WTC11 (cell line): ENCODE data around the gene TRAFD1. TPM values are rescaled to one million over a fixed set of nuclear protein-coding genes. Genes with fewer than 3 reads are reported as not detected.

Experiments
- ATAC-seq: fragments of 200-7000 bp; cut with Tn5 transposase; 2 replicates; pipeline ENCODE4 v1.10.0; 2021; ENCODE audit warnings: mild to moderate bottlenecking, moderate library complexity
- CTCF ChIA-PET: fragments of 300-600 bp; sonication (Branson Sonifier 250); formaldehyde crosslinking; loops from one replicate; lab custom pipeline; 2021; ENCODE audit warnings: antibody characterized with exemption; lab: Charles Lee
- POLR2A ChIA-PET: fragments of 350-600 bp; sonication (Branson Sonifier 250); formaldehyde crosslinking; loops from one replicate; lab custom pipeline; 2021; ENCODE audit warnings: antibody characterized with exemption; lab: Charles Lee
- DNase-seq: peaks from one replicate; pipeline ENCODE4 v3.0.0; 2021; ENCODE audit warnings: low spot score
- H3K27ac Mint-ChIP-seq: 2 replicates; pipeline ENCODE4 v1.8.0; 2021; ENCODE audit warnings: mixed read lengths
- H3K27me3 Mint-ChIP-seq: 2 replicates; pipeline ENCODE4 v1.8.0; 2021; ENCODE audit warnings: low read depth, mild to moderate bottlenecking, moderate library complexity, mixed read lengths
- H3K36me3 Mint-ChIP-seq: 2 replicates; pipeline ENCODE4 v1.8.0; 2021; ENCODE audit warnings: mixed read lengths
- H3K4me1 Mint-ChIP-seq: 2 replicates; pipeline ENCODE4 v1.8.0; 2022; ENCODE audit warnings: mixed read lengths
- H3K4me3 Mint-ChIP-seq: 2 replicates; pipeline ENCODE4 v1.8.0; 2021; ENCODE audit warnings: mild to moderate bottlenecking, moderate library complexity, mixed read lengths
- H3K9me3 Mint-ChIP-seq: 2 replicates; pipeline ENCODE4 v1.8.0; 2021; ENCODE audit warnings: mixed read lengths
- ATF6 ChIP-seq: sonication (generic); formaldehyde crosslinking; IDR thresholded peaks from 2 replicates; pipeline ENCODE4 v1.8.1; 2023; ENCODE audit warnings: mild to moderate bottlenecking, missing genetic modification reagents
- CBFB ChIP-seq: sonication (generic); formaldehyde crosslinking; IDR thresholded peaks from 2 replicates; pipeline ENCODE4 v1.8.1; 2022; ENCODE audit warnings: mild to moderate bottlenecking, low read depth, missing genetic modification reagents
- FOXJ3 ChIP-seq: sonication (generic); formaldehyde crosslinking; IDR thresholded peaks from 2 replicates; pipeline ENCODE4 v1.9.0; 2021; ENCODE audit warnings: missing genetic modification reagents, mild to moderate bottlenecking, borderline replicate concordance
- FOXK1 ChIP-seq: sonication (generic); formaldehyde crosslinking; IDR thresholded peaks from 2 replicates; pipeline ENCODE4 v1.8.0; 2022; ENCODE audit warnings: mild to moderate bottlenecking, moderate library complexity, missing genetic modification reagents
- GTF2I ChIP-seq: fragments of 250-450 bp; sonication (Bioruptor Pico); conservative IDR thresholded peaks from 2 replicates; pipeline ENCODE4 v1.4.0; 2021; ENCODE audit warnings: mild to moderate bottlenecking
- IRF1 ChIP-seq: sonication (generic); formaldehyde crosslinking; IDR thresholded peaks from 2 replicates; pipeline ENCODE4 v1.8.0; 2023; ENCODE audit warnings: missing genetic modification reagents
- JUN ChIP-seq: sonication (generic); formaldehyde crosslinking; IDR thresholded peaks from 2 replicates; pipeline ENCODE4 v1.8.0; 2023; ENCODE audit warnings: mild to moderate bottlenecking, missing genetic modification reagents
- MXD4 ChIP-seq: fragments of 250-450 bp; sonication (Bioruptor Pico); IDR thresholded peaks from 2 replicates; pipeline ENCODE4 v1.8.0; 2021; ENCODE audit warnings: mild to moderate bottlenecking, moderate library complexity, borderline replicate concordance
- MYBL2 ChIP-seq: sonication (generic); formaldehyde crosslinking; IDR thresholded peaks from 2 replicates; pipeline ENCODE4 v1.8.1; 2023; ENCODE audit warnings: mild to moderate bottlenecking, moderate library complexity, missing genetic modification reagents
- NFATC4 ChIP-seq: fragments of 250-450 bp; sonication (Bioruptor Pico); IDR thresholded peaks from 2 replicates; pipeline ENCODE4 v1.9.0; 2021; ENCODE audit warnings: mild to moderate bottlenecking
- NR3C1 ChIP-seq: sonication (generic); formaldehyde crosslinking; conservative IDR thresholded peaks from 2 replicates; pipeline ENCODE4 v1.8.1; 2023; ENCODE audit warnings: low read depth, mild to moderate bottlenecking, missing genetic modification reagents
- PREB ChIP-seq: sonication (generic); formaldehyde crosslinking; IDR thresholded peaks from 2 replicates; pipeline ENCODE4 v1.8.1; 2022; ENCODE audit warnings: mild to moderate bottlenecking, missing genetic modification reagents, moderate library complexity, borderline replicate concordance
- RELA ChIP-seq: sonication (generic); formaldehyde crosslinking; IDR thresholded peaks from 2 replicates; pipeline ENCODE4 v1.8.1; 2022; ENCODE audit warnings: missing genetic modification reagents, mild to moderate bottlenecking, borderline replicate concordance
- RORB ChIP-seq: fragments of 250-450 bp; sonication (Bioruptor Pico); IDR thresholded peaks from 2 replicates; pipeline ENCODE4 v1.9.0; 2021; ENCODE audit warnings: mild to moderate bottlenecking
- SP1 ChIP-seq: sonication (generic); formaldehyde crosslinking; conservative IDR thresholded peaks from 2 replicates; pipeline ENCODE4 v1.8.1; 2022; ENCODE audit warnings: missing genetic modification reagents
- TP53 ChIP-seq: sonication (generic); formaldehyde crosslinking; IDR thresholded peaks from 2 replicates; pipeline ENCODE4 v1.8.1; 2023; ENCODE audit warnings: mild to moderate bottlenecking, missing genetic modification reagents
- ZNF121 ChIP-seq: sonication (generic); formaldehyde crosslinking; IDR thresholded peaks from 2 replicates; pipeline ENCODE4 v1.8.0; 2023; ENCODE audit warnings: missing genetic modification reagents
- ZNF219 ChIP-seq: sonication (generic); formaldehyde crosslinking; IDR thresholded peaks from 2 replicates; pipeline ENCODE4 v1.8.0; 2023; ENCODE audit warnings: missing genetic modification reagents, mild to moderate bottlenecking, borderline replicate concordance
- ZNF416 ChIP-seq: fragments of 250-450 bp; sonication (Bioruptor Pico); IDR thresholded peaks from 2 replicates; pipeline ENCODE4 v1.9.0; 2021; ENCODE audit warnings: mild to moderate bottlenecking, inconsistent platforms
- total RNA-seq: library from RNA; stranded (reverse); gene quantifications from 3 replicates; pipeline ENCODE4 v1.2.3, GENCODE V29; 2021
- TF ChIP-seq, protein P1 (sequence below): fragments of 250-450 bp; sonication (Bioruptor Pico); IDR thresholded peaks from 2 replicates; pipeline ENCODE4 v1.8.0; 2021; ENCODE audit warnings: mild to moderate bottlenecking
- TF ChIP-seq, protein P2 (sequence below): sonication (generic); formaldehyde crosslinking; conservative IDR thresholded peaks from 2 replicates; pipeline ENCODE4 v1.8.1; 2022; ENCODE audit warnings: mild to moderate bottlenecking, missing genetic modification reagents
- TF ChIP-seq, protein P3 (sequence below): sonication (generic); formaldehyde crosslinking; IDR thresholded peaks from 2 replicates; pipeline ENCODE4 v1.8.0; 2022; ENCODE audit warnings: missing genetic modification reagents

TRAFD1 gene
- total RNA-seq, 1 experiment from 2014 or later, result 25.1 TPM

DNA sequence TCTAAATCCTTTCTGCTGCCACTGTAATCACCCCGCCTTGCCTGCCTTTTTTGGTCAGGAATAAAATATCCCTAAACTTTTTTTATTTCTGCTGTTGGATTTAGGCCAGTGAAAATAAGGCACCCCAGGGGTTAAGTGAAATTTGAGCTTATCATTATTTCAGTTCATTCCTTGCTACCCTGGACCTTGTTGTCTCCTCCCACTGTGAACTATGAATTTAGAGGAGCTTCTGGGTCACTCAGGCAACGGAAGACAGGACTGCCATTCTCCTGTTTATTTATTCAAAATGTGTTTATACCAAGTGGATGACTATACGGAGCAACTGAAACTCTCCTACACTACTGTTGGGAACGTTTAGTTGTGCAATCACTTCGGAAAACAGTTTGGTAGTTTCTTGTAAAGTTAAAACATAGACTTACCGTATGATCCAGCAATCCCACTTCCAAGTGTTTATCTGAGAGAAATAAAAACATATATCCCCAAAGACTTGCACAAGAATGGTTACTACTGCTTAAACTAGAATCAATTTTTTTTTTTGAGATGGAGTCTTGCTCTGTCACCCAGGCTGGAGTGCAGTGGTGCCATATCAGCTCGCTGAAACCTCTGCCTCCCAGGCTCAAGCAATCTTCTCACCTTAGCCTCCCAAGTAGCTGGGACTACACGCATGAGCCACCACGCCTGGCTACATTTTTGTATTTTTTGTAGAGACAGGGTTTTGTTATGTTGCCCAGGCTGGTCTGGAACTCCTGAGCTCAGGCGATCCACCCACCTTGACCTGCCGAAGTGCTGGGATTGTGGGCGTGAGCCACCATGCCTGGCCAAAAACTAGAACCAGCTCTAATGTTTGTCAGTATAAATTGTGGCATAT is 2.3 kb upstream of the TRAFD1 start:
- Mint-ChIP-seq H3K27ac (peak overlapping the region; percentile 32), H3K4me3 (no peak overlapping the region), H3K9me3 (no peaks in the 10 kb centered on the region), H3K36me3 (no peaks in the 10 kb centered on the region), H3K27me3 (peaks cover 2% of the 10 kb centered on the region; the same call in 1 of the 2 replicates), H3K4me1 (peaks cover 27% of the 10 kb centered on the region)
- ChIA-PET CTCF (no interaction called here), POLR2A (no interaction called here)
- no peak for DNase-seq
- TF ChIP-seq ZNF121 (no peak), SP1 (CRISPR knock-in tag) (no peak), TP53 (CRISPR knock-in tag) (no peak)
- no peak for ATAC-seq

DNA sequence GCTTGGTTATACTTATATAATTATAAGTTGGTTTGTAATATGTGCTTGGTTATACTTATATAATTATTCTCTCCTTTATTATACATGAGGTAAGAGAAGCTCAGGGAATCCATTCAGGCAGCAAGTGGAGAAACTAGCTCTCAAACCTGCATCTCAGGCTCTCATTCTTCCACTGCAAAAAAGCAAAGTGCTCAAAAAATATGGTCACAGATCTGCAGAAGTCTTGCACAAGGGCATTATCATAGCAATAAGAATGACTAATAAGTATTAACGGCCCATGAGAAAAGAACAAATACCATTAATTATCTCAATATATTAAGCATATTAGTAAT is 476 bp upstream of the TRAFD1 start:
- ChIA-PET CTCF (interaction anchor here (0.7 to 2.3 kb wide), 4 partner anchors 8 to 262 kb away, joined by 4 to 13 read pairs (median 7); no protein-coding TSS in a partner anchor), POLR2A (interaction anchor here (0.6 to 1.9 kb wide), 6 partner anchors 9 to 265 kb away, joined by 3 to 24 read pairs (median 6); partner anchors contain the start of gene NAA25)
- DNase-seq (no peak), ATAC-seq (no peak)
- H3K4me1 Mint-ChIP-seq, result peaks cover 27% of the 10 kb centered on the region
- H3K9me3 Mint-ChIP-seq, result no peaks in the 10 kb centered on the region
- H3K27me3 Mint-ChIP-seq, result peaks cover 2% of the 10 kb centered on the region; the same call in 1 of the 2 replicates
- TF ChIP-seq JUN (CRISPR knock-in tag) (no peak), MYBL2 (CRISPR knock-in tag) (no peak), FOXK1 (CRISPR knock-in tag) (no peak), FOXJ3 (CRISPR knock-in tag) (no peak), RORB (CRISPR knock-in tag) (no peak), PREB (CRISPR knock-in tag) (no peak)
- TF ChIP-seq, protein P1, sequence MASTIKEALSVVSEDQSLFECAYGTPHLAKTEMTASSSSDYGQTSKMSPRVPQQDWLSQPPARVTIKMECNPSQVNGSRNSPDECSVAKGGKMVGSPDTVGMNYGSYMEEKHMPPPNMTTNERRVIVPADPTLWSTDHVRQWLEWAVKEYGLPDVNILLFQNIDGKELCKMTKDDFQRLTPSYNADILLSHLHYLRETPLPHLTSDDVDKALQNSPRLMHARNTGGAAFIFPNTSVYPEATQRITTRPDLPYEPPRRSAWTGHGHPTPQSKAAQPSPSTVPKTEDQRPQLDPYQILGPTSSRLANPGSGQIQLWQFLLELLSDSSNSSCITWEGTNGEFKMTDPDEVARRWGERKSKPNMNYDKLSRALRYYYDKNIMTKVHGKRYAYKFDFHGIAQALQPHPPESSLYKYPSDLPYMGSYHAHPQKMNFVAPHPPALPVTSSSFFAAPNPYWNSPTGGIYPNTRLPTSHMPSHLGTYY (CRISPR knock-in tag), result no peak
- H3K36me3 Mint-ChIP-seq, result no peaks in the 10 kb centered on the region
- H3K4me3 Mint-ChIP-seq, result peak overlapping the region; percentile 78
- no peak overlapping the region for H3K27ac Mint-ChIP-seq

DNA sequence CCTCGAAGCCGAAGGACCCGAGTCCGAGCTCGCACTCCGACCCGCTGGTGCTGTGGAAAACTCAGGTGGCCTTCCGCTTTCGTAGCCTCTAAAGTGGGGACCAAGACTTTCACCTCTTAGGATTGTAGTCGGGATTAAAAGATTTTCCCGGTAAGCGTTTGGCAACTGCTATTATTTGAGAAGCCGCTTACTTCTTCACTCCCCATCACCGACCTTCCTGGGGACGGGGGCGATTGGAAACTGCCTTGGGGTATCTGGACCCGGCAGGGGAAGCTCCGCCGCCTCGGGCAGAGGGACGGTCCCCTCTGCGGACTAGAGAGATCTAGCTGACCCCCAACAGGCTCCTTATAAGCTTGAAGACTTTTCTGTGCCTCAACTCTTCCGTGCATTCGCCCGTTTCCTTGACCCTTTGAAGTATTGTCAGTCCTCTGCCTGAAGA is 659 bp downstream of the TRAFD1 start:
- Mint-ChIP-seq H3K9me3 (no peaks in the 10 kb centered on the region), H3K4me1 (peaks cover 27% of the 10 kb centered on the region), H3K27ac (no peak overlapping the region), H3K36me3 (no peaks in the 10 kb centered on the region), H3K27me3 (peaks cover 2% of the 10 kb centered on the region; the same call in 1 of the 2 replicates), H3K4me3 (peak overlapping the region; percentile 78)
- CTCF ChIA-PET, result interaction anchor here (0.7 to 2.3 kb wide), 5 partner anchors 18 to 346 kb away, joined by 3 to 13 read pairs (median 3); partner anchors contain the start of gene NAA25
- POLR2A ChIA-PET, result interaction anchor here (0.8 to 1.9 kb wide), 6 partner anchors 10 to 278 kb away, joined by 3 to 24 read pairs (median 6); partner anchors contain the start of gene NAA25
- ATAC-seq (no peak), DNase-seq (no peak)
- no peak for TF ChIP-seq ZNF219 (CRISPR knock-in tag)
- no peak for TF ChIP-seq ZNF416 (CRISPR knock-in tag)
- no peak for TF ChIP-seq MXD4 (CRISPR knock-in tag)
- TF ChIP-seq ATF6 (CRISPR knock-in tag), result no peak
- no peak for TF ChIP-seq RELA
- TF ChIP-seq, protein P2, sequence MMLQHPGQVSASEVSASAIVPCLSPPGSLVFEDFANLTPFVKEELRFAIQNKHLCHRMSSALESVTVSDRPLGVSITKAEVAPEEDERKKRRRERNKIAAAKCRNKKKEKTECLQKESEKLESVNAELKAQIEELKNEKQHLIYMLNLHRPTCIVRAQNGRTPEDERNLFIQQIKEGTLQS, result no peak
- TF ChIP-seq NR3C1, result no peak
- TF ChIP-seq NFATC4 (CRISPR knock-in tag), result no peak
- TF ChIP-seq CBFB (CRISPR knock-in tag), result no peak
- TF ChIP-seq IRF1 (CRISPR knock-in tag), result no peak
- TF ChIP-seq, protein P3, sequence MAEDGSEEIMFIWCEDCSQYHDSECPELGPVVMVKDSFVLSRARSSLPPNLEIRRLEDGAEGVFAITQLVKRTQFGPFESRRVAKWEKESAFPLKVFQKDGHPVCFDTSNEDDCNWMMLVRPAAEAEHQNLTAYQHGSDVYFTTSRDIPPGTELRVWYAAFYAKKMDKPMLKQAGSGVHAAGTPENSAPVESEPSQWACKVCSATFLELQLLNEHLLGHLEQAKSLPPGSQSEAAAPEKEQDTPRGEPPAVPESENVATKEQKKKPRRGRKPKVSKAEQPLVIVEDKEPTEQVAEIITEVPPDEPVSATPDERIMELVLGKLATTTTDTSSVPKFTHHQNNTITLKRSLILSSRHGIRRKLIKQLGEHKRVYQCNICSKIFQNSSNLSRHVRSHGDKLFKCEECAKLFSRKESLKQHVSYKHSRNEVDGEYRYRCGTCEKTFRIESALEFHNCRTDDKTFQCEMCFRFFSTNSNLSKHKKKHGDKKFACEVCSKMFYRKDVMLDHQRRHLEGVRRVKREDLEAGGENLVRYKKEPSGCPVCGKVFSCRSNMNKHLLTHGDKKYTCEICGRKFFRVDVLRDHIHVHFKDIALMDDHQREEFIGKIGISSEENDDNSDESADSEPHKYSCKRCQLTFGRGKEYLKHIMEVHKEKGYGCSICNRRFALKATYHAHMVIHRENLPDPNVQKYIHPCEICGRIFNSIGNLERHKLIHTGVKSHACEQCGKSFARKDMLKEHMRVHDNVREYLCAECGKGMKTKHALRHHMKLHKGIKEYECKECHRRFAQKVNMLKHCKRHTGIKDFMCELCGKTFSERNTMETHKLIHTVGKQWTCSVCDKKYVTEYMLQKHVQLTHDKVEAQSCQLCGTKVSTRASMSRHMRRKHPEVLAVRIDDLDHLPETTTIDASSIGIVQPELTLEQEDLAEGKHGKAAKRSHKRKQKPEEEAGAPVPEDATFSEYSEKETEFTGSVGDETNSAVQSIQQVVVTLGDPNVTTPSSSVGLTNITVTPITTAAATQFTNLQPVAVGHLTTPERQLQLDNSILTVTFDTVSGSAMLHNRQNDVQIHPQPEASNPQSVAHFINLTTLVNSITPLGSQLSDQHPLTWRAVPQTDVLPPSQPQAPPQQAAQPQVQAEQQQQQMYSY (CRISPR knock-in tag), result no peak
- no peak for TF ChIP-seq GTF2I
